BJ (cell line): Measurements from ENCODE around the gene CPXM1. TPM values are rescaled to one million over a fixed set of nuclear protein-coding genes. Genes with fewer than 3 reads are reported as not detected.

Experiments
- CTCF ChIA-PET: fragments of 350-600 bp; formaldehyde crosslinking; extraction: SDS; loops from one replicate; lab custom pipeline; 2021; ENCODE audit warnings: antibody characterized with exemption, inconsistent platforms; lab: Yijun Ruan, JAX
- POLR2A ChIA-PET: fragments of 300-600 bp; sonication (Branson Sonifier 250); formaldehyde crosslinking; extraction: SDS; loops from one replicate; lab custom pipeline; 2021; ENCODE audit warnings: antibody characterized with exemption; lab: Charles Lee
- DNase-seq: peaks from one replicate; pipeline ENCODE4 v3.0.0-alpha.2; 2011; ENCODE audit warnings: low read depth
- H3K27me3 ChIP-seq: 2 replicates; pipeline ENCODE4 v1.6.0; 2011; ENCODE audit warnings: low read length; ENCODE audit not compliant: control insufficient read depth, insufficient read depth
- H3K36me3 ChIP-seq: 2 replicates; pipeline ENCODE4 v1.5.1; 2011; ENCODE audit warnings: low read length; ENCODE audit not compliant: control insufficient read depth, insufficient read depth
- H3K4me3 ChIP-seq: 2 replicates; pipeline ENCODE4 v1.5.1; 2011; ENCODE audit warnings: low read depth, mild to moderate bottlenecking, control low read depth, low read length
- CTCF ChIP-seq: IDR thresholded peaks from 2 replicates; pipeline ENCODE4 v1.5.1; 2011; ENCODE audit warnings: low read depth, mild to moderate bottlenecking, control low read depth, inconsistent platforms, low read length, moderate library complexity; ENCODE audit not compliant: insufficient read depth
- polyA plus RNA-seq: library from polyadenylated mRNA; depleted of rRNA; stranded (reverse); fragments of >200 nt; gene quantifications from 2 replicates; pipeline ENCODE4 v1.2.3, GENCODE V29; 2011

CPXM1 gene
- polyA plus RNA-seq, 1 experiment = 1.6 TPM

GRCh38 chr20:2760297-2760951, 40.0 kb downstream of the CPXM1 start:
- H3K36me3 ChIP-seq = no peaks in the 10 kb centered on the region
- H3K4me3 ChIP-seq = no peak overlapping the region
- ChIA-PET POLR2A (no interaction called here), CTCF (interaction anchor here (1.2 to 2.5 kb wide), 2 partner anchors 91 to 282 kb away, joined by 3 to 9 read pairs; no protein-coding TSS in a partner anchor)
- DNase-seq = no peak
- no peaks in the 10 kb centered on the region for H3K27me3 ChIP-seq
- TF ChIP-seq CTCF = no peak

- Histone ChIP-seq H3K27me3 (peaks cover 3% of the 10 kb centered on the region), H3K36me3 (no peaks in the 10 kb centered on the region), H3K4me3 (no peak overlapping the region)
- DNase-seq = no peak
- ChIA-PET CTCF (interaction anchor here (0.8 to 2.5 kb wide), 3 partner anchors 92 to 282 kb away, joined by 3 to 9 read pairs (median 3); no protein-coding TSS in a partner anchor), POLR2A (no interaction called here)
- no peak for TF ChIP-seq CTCF
Measured at GRCh38 chr20:2759603-2760296, 40.7 kb downstream of the CPXM1 start.

DNA sequence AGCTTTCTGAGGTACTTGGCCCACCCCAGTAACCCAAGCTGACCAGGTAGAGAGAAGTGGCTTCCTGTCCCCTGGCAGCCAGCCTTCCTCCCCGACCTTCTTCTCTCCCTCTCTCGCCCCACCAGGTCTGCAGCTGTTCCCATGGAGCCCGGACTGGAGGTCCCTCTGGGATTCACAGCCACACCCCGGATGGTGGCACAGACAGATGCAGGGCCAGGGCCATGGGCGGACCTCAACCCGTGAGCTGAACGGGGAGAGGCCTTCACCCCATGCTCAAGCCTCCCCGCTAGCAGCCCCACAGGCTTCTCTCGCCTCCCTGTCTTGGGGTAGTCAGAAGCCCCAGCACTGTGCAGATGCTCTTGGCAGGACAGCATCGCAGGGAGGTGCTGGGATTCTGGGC, 41.3 kb downstream of the CPXM1 start:
- H3K4me3 ChIP-seq = no peak overlapping the region
- DNase-seq = no peak
- H3K27me3 ChIP-seq = peaks cover 9% of the 10 kb centered on the region
- H3K36me3 ChIP-seq = no peaks in the 10 kb centered on the region
- POLR2A ChIA-PET = no interaction called here
- CTCF ChIA-PET = interaction anchor here (0.8 to 2.5 kb wide), 4 partner anchors 93 to 283 kb away, joined by 3 to 9 read pairs (median 3); no protein-coding TSS in a partner anchor
- TF ChIP-seq CTCF = no peak

DNA sequence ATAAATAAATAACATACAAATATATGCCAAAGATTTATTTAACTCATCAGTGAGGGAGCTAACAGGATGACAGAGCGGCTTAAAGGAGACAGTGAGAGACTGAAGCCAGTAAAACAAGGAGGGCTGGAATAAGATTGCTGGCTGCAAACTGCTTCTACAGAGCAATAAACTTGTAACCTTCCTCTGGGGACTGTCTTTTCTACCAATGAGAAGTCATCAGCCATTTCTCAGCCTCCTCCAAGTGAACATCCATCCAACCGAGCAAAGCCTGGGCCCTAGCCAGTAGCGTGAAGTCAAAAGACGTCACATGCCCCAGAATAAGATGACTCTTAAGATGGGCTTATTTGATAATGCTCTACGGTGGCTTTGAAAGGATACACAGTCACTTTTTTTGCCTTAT, 42.5 kb downstream of the CPXM1 start:
- Histone ChIP-seq H3K4me3 (no peak overlapping the region), H3K27me3 (peaks cover 19% of the 10 kb centered on the region), H3K36me3 (no peaks in the 10 kb centered on the region)
- ChIA-PET POLR2A (no interaction called here), CTCF (interaction anchor here (1.0 to 9.2 kb wide), 4 partner anchors 10 to 243 kb away, joined by 3 to 166 read pairs (median 4); no protein-coding TSS in a partner anchor)
- DNase-seq = no peak
- no peak for TF ChIP-seq CTCF

GRCh38 chr20:2757001-2757400, 43.4 kb downstream of the CPXM1 start:
- DNase-seq = no peak
- TF ChIP-seq CTCF = no peak
- ChIA-PET POLR2A (no interaction called here), CTCF (interaction anchor here (1.2 to 9.2 kb wide), 2 partner anchors 11 to 95 kb away, joined by 4 to 166 read pairs; no protein-coding TSS in a partner anchor)
- Histone ChIP-seq H3K36me3 (no peaks in the 10 kb centered on the region), H3K27me3 (peaks cover 19% of the 10 kb centered on the region), H3K4me3 (no peak overlapping the region)
